GM12878 (cell line): Measurements from ENCODE around the gene C1orf141. TPM values are rescaled to one million over a fixed set of nuclear protein-coding genes. Genes with fewer than 3 reads are reported as not detected.

ENCODE experiments used
- ATAC-seq: fragments of 200-7000 bp; cut with Tn5 transposase; 3 replicates; pipeline ENCODE4 v1.9.1; 2020; ENCODE audit warnings: mild to moderate bottlenecking, moderate library complexity
- BruUV-seq: library from RNA; stranded (reverse); fragments of 400-500 nt; replicated peaks from 2 replicates; lab custom pipeline; 2021; lab: Mats Ljungman, UMichigan
- CTCF ChIA-PET: fragments of 300-600 bp; sonication (Branson Sonifier 250); formaldehyde crosslinking; extraction: SDS; loops from one replicate; lab custom pipeline; 2021; ENCODE audit warnings: inconsistent platforms; lab: Yijun Ruan, JAX
- POLR2A ChIA-PET: fragments of 350-600 bp; formaldehyde crosslinking; extraction: SDS; loops from one replicate; lab custom pipeline; 2021; ENCODE audit warnings: inconsistent platforms; lab: Charles Lee
- RAD21 ChIA-PET: fragments of 300-600 bp; sonication (Branson Sonifier 250); formaldehyde crosslinking; loops from one replicate; lab custom pipeline; 2023; ENCODE audit warnings: antibody characterized with exemption; ENCODE audit not compliant: unreplicated experiment; lab: Charles Lee
- SMC1A ChIA-PET: fragments of 300-600 bp; sonication (Branson Sonifier 250); formaldehyde crosslinking; loops from one replicate; lab custom pipeline; 2023; ENCODE audit not compliant: unreplicated experiment, uncharacterized antibody; lab: Charles Lee
- DNase-seq: peaks from one replicate; pipeline ENCODE4 v3.0.0-alpha.2; 2011; ENCODE audit warnings: low read depth, low spot score
- FAIRE-seq: peaks from 3 replicates; lab custom pipeline; 2011; peaks lifted over from hg19 to GRCh38; lab: Jason Lieb, UNC
- H2AFZ ChIP-seq: 2 replicates; pipeline ENCODE4 v1.6.0; 2011; ENCODE audit warnings: low read depth, low read length, control low read depth; ENCODE audit not compliant: control insufficient read depth
- H3K27ac ChIP-seq: 2 replicates; pipeline ENCODE4 v1.5.1; 2011; ENCODE audit warnings: control low read depth; ENCODE audit not compliant: control insufficient read depth, insufficient read depth
- H3K27me3 ChIP-seq, 2 experiments: replicated peaks in 1 of 2; 2 replicates each; pipeline versions ENCODE4 v1.6.0 to v1.6.1; 2011; ENCODE audit warnings: low read length in 1 of 2; ENCODE audit not compliant: control insufficient read depth in 2 of 2, insufficient read depth in 2 of 2
- H3K36me3 ChIP-seq, 2 experiments: 2 replicates each; pipeline ENCODE4 v1.5.1; 2011; ENCODE audit warnings: low read length in 1 of 2; ENCODE audit not compliant: control insufficient read depth in 2 of 2, insufficient read depth in 2 of 2
- H3K4me1 ChIP-seq: 2 replicates; pipeline ENCODE4 v1.6.1; 2011; ENCODE audit warnings: mild to moderate bottlenecking, low read length, moderate library complexity, mixed read lengths; ENCODE audit not compliant: control insufficient read depth, insufficient read depth
- H3K4me2 ChIP-seq: 2 replicates; pipeline ENCODE4 v1.6.0; 2011; ENCODE audit warnings: control low read depth; ENCODE audit not compliant: control insufficient read depth, insufficient read depth
- H3K4me3 ChIP-seq: fragments of 200-600 bp; sonication (generic); 2 replicates; pipeline ENCODE4 v1.5.1; 2016
- H3K79me2 ChIP-seq: 2 replicates; pipeline ENCODE4 v1.6.0; 2011; ENCODE audit warnings: low read length; ENCODE audit not compliant: control insufficient read depth, insufficient read depth
- H3K9ac ChIP-seq: 2 replicates; pipeline ENCODE4 v1.8.0; 2011; ENCODE audit warnings: low read length, control low read depth, mixed read lengths; ENCODE audit not compliant: control insufficient read depth, insufficient read depth
- H3K9me3 ChIP-seq: replicated peaks from 3 replicates; pipeline ENCODE4 v1.5.1; 2011; ENCODE audit warnings: mild to moderate bottlenecking, low read length; ENCODE audit not compliant: control insufficient read depth, insufficient read depth
- H4K20me1 ChIP-seq: 2 replicates; pipeline ENCODE4 v1.6.0; 2011; ENCODE audit not compliant: control insufficient read depth, insufficient read depth
- BCL11A ChIP-seq: IDR thresholded peaks from 2 replicates; pipeline ENCODE4 v1.6.1; 2011; ENCODE audit warnings: low read depth, low read length
- BHLHE40 ChIP-seq, 2 experiments: fragments of 450-650 bp in 1 of 2; IDR thresholded peaks; 2 replicates each; pipeline ENCODE4 v1.6.1; 2011 to 2017; ENCODE audit warnings: low read depth in 2 of 2, borderline replicate concordance in 1 of 2, improper control_type of control experiment in 1 of 2, low read length in 1 of 2, mild to moderate bottlenecking in 1 of 2
- CBX5 ChIP-seq: sonication (generic); IDR thresholded peaks from 2 replicates; pipeline ENCODE4 v1.6.1; 2016; ENCODE audit warnings: low read depth, moderate library complexity, mild to moderate bottlenecking, inconsistent platforms
- GABPA ChIP-seq: IDR thresholded peaks from 2 replicates; pipeline ENCODE4 v1.6.1; 2014; ENCODE audit warnings: antibody characterized with exemption, low read depth, mild to moderate bottlenecking, inconsistent platforms
- JUNB ChIP-seq: IDR thresholded peaks from 2 replicates; pipeline ENCODE4 v1.6.1; 2016; ENCODE audit warnings: antibody characterized with exemption, mild to moderate bottlenecking
- RB1 ChIP-seq: fragments of 450-650 bp; formaldehyde crosslinking; IDR thresholded peaks from 2 replicates; pipeline ENCODE4 v1.6.1; 2017; ENCODE audit warnings: mild to moderate bottlenecking, borderline replicate concordance
- WRNIP1 ChIP-seq: IDR thresholded peaks from 2 replicates; pipeline ENCODE4 v1.6.1; 2011; ENCODE audit warnings: low read depth, low read length, improper control_type of control experiment, borderline replicate concordance
- ZBTB4 ChIP-seq: fragments of 450-650 bp; formaldehyde crosslinking; IDR thresholded peaks from 2 replicates; pipeline ENCODE4 v1.4.0; 2022; ENCODE audit warnings: mild to moderate bottlenecking, moderate library complexity
- ZBTB40 ChIP-seq: fragments of 450-650 bp; IDR thresholded peaks from 2 replicates; pipeline ENCODE4 v1.6.1; 2016; ENCODE audit warnings: mild to moderate bottlenecking, moderate library complexity, borderline replicate concordance
- WGBS: methylation state at CpG from one replicate; pipeline ENCODE4 v1.1.6; 2016; ENCODE audit warnings: low lambda C conversion rate; ENCODE audit not compliant: insufficient replicate concordance, insufficient coverage; ENCODE audit errors: missing lambda C conversion rate; 5-methylcytosine and 5-hydroxymethylcytosine counted together
- in situ Hi-C: fragments of 300-500 bp; cut with MboI; formaldehyde crosslinking; loops from 9 replicates; pipeline ENCODE4 v1.14.3; 2018; ENCODE audit warnings: mixed read lengths
- intact Hi-C: fragments of 100-400 bp; cut with micrococcal nuclease; formaldehyde crosslinking; loops from one replicate; pipeline ENCODE4 v1.14.2; 2022; ENCODE audit not compliant: unreplicated experiment
- polyA plus RNA-seq, 11 experiments: library from polyadenylated mRNA; depleted of rRNA in 4 of 11; unstranded in 6 of 11; stranded (reverse) in 5 of 11; fragments of >200 nt; fragmentation: Nextera tagmentation in 4 of 11; fragmentation: Illumina TruSeq in 1 of 11; extraction: Ambion mirVana in 4 of 11; extraction: Trizol in 1 of 11; gene quantifications; 1 replicate in 1 of 11; 2 replicates in 10 of 11; pipeline versions ENCODE4 v1.2.1 to v1.2.3, GENCODE V29; 2011 to 2016; ENCODE audit warnings: inconsistent platforms in 2 of 11, missing spikeins in 2 of 11, low read depth in 1 of 11
- total RNA-seq, 4 experiments: library from RNA; depleted of rRNA in 3 of 4; stranded (reverse); fragments of >200 nt in 3 of 4; fragmentation: Illumina TruSeq in 1 of 4; extraction: Trizol in 1 of 4; gene quantifications; 2 replicates each; pipeline versions ENCODE4 v1.2.1 to v1.2.3, GENCODE V29; 2013 to 2021
- TF ChIP-seq, protein P1 (sequence below): IDR thresholded peaks from 2 replicates; pipeline ENCODE4 v1.6.1; 2012; ENCODE audit warnings: improper control_type of control experiment, low read depth, low read length; ENCODE audit not compliant: insufficient replicate concordance

C1orf141 gene
- total and polyA plus RNA-seq, 10 of the 15 experiments (the other 5 are each of a cell fraction or from before 2014, with no cell fraction given) = not detected

- H3K4me1 ChIP-seq = peaks cover 16% of the 10 kb centered on the region
- SMC1A ChIA-PET = interaction anchor here (0.9 to 8.1 kb wide), 5 partner anchors 9 to 42 kb away, joined by 3 to 40 read pairs (median 19); no protein-coding TSS in a partner anchor
- ATAC-seq = peak; percentile 53
- no peak overlapping the region for H3K9ac ChIP-seq
- H3K79me2 ChIP-seq = no peaks in the 10 kb centered on the region
- H3K9me3 ChIP-seq = no peaks in the 10 kb centered on the region; the same call in 2 of the 3 replicates
- no TSS peak for BruUV-seq
- intact Hi-C loops = loop anchor here (2.0 to 5.0 kb wide), 3 partner anchors 23 to 890 kb away; no protein-coding TSS in a partner anchor
- peak overlapping the region; percentile 12; the same call in 1 of the 2 replicates for H2AFZ ChIP-seq
- no peak for DNase-seq
- no peak overlapping the region for H3K4me2 ChIP-seq
- H4K20me1 ChIP-seq = no peaks in the 10 kb centered on the region
- WGBS = 0% methylated on average over 1 of the region's 1 CpG
- H3K27me3 ChIP-seq = no peaks in the 10 kb centered on the region
- RAD21 ChIA-PET = interaction anchor here (0.6 to 2.2 kb wide), 5 partner anchors 9 to 167 kb away, joined by 3 to 8 read pairs (median 4); no protein-coding TSS in a partner anchor
- no peaks in the 10 kb centered on the region for H3K36me3 ChIP-seq
- H3K27ac ChIP-seq = no peak overlapping the region; the same call in 1 of the 2 replicates
- POLR2A ChIA-PET = interaction anchor here (0.8 to 1.1 kb wide), 2 partner anchors 18 to 40 kb away, joined by 4 read pairs; no protein-coding TSS in a partner anchor
- CTCF ChIA-PET = interaction anchor here (1.0 to 7.3 kb wide), 3 partner anchors 19 to 40 kb away, joined by 5 to 163 read pairs (median 23); no protein-coding TSS in a partner anchor
- no peak overlapping the region for H3K4me3 ChIP-seq
- in situ Hi-C loops = loop anchor here (25.0 kb wide), 2 partner anchors 785 to 885 kb away; no protein-coding TSS in a partner anchor
- no peak for FAIRE-seq
- TF ChIP-seq GABPA (peak; percentile 64; the same call in 1 of the 2 replicates), WRNIP1 (no peak), ZBTB4 (CRISPR knock-in tag) (no peak), CBX5 (peak; percentile 74; the same call in 1 of the 2 replicates), ZBTB40 (no peak), BCL11A (peak; percentile 68; the same call in 1 of the 2 replicates), JUNB (peak; percentile 99), BHLHE40 (IDR thresholded peaks at IDR 0.05; ENCODE audit: borderline replicate concordance in 1 of 2, low read depth in 2 of 2, low read length in 1 of 2) (peak; percentile 78 to 79), RB1 (no peak)
- TF ChIP-seq, protein P1, sequence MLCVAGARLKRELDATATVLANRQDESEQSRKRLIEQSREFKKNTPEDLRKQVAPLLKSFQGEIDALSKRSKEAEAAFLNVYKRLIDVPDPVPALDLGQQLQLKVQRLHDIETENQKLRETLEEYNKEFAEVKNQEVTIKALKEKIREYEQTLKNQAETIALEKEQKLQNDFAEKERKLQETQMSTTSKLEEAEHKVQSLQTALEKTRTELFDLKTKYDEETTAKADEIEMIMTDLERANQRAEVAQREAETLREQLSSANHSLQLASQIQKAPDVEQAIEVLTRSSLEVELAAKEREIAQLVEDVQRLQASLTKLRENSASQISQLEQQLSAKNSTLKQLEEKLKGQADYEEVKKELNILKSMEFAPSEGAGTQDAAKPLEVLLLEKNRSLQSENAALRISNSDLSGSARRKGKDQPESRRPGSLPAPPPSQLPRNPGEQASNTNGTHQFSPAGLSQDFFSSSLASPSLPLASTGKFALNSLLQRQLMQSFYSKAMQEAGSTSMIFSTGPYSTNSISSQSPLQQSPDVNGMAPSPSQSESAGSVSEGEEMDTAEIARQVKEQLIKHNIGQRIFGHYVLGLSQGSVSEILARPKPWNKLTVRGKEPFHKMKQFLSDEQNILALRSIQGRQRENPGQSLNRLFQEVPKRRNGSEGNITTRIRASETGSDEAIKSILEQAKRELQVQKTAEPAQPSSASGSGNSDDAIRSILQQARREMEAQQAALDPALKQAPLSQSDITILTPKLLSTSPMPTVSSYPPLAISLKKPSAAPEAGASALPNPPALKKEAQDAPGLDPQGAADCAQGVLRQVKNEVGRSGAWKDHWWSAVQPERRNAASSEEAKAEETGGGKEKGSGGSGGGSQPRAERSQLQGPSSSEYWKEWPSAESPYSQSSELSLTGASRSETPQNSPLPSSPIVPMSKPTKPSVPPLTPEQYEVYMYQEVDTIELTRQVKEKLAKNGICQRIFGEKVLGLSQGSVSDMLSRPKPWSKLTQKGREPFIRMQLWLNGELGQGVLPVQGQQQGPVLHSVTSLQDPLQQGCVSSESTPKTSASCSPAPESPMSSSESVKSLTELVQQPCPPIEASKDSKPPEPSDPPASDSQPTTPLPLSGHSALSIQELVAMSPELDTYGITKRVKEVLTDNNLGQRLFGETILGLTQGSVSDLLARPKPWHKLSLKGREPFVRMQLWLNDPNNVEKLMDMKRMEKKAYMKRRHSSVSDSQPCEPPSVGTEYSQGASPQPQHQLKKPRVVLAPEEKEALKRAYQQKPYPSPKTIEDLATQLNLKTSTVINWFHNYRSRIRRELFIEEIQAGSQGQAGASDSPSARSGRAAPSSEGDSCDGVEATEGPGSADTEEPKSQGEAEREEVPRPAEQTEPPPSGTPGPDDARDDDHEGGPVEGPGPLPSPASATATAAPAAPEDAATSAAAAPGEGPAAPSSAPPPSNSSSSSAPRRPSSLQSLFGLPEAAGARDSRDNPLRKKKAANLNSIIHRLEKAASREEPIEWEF = no peak
These were observed 37.2 kb upstream of the C1orf141 start for GRCh38 chr1:67171978-67172377.
